Measurements from ENCODE around the gene CACNG5.

CACNG5 gene

GRCh38 chr17:66904760-66905624 is 70.1 kb downstream of the CACNG5 start:
- DNase-seq (ENCODE audit: low read depth in 2 of 2) = no peak

DNA sequence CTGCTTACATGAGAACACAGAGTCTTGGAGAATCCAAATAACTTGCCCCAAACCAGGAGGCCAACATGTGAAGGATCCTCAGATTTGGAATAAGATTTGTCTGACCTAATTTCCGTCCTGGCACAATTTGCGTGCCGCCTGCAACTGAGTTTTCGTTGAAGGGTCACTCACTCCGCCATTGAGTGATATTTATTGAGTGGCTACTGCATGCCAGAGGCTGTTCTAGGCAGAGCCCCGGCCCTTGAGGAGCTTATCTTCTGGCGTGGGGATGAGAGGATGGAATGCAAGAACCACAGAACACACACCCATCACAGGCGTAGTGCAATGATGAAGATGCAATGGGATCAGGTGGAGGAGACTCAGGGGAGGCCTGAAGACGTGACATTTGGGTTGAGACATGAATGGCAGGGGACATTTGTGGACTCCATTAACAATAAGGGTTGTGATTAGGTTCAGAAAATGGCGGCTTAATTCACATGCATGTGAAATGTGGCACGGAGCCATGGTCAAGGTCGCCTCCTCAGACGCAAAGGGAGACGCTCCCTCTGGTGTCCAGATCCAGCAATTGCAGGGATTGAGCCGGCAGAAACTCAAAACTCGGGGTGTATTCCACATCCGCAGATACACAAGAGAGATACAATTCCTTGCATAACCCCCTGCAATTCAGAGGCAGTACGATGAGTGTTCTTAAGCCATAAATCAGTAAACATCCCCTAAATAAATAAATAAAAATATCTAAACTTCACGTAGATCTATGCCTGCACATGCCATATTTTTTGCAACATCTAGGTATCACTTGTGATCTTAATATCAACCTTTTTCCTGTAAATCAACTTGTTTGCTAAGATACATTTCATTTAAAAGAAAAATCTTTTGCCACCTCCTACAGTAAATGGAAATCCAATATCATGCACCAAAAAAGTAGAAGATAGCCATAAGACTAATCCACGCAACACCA is 71.7 kb downstream of the CACNG5 start:
- DNase-seq (ENCODE audit: low read depth in 2 of 2) = peak; percentile 56 to 66

GRCh38 chr17:66909804-66910373 is 75.0 kb downstream of the CACNG5 start:
- DNase-seq (ENCODE audit: low read depth in 2 of 2) = no peak

- no peak for DNase-seq (ENCODE audit: low read depth in 2 of 2)
Measured at GRCh38 chr17:66910651-66911285, 75.9 kb downstream of the CACNG5 start.

DNA sequence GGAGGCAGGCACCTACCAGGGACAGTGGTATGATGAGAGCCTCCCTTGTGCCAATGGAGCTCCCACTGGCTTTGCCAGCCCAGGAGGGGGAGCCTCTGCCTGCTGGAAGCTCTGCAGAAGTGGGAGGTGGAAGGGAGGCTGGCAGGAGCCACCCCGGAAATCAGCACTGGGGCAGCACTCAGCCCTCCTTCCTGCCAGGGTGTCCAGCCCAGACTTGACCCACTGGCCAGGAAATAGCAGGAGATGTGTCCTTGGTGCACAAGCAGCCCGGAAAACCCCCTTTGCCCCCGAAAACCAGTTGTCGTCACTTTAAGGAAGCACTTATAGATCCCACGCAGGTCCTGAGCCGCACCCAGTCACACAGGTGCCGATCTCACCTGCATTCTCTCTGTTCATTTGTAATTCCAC is 80.3 kb downstream of the CACNG5 start:
- no peak for DNase-seq (ENCODE audit: low read depth in 2 of 2)

DNA sequence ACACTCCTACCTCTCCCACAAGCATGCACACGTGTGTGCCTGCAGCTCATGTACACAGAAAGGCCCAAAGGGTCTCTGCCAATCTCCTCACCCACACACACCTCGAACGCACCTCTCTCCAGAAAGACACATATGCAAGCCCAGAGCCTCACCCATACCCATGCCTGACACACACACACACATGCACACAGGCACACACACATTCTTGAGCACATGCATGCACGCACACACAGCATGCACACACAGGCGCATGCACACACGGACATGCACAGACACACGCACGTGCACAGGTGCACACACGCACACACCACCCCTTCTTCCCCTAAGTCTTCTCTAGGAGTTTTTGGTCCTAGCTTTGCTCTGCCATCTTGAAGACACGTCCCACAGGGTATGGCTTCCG is 80.9 kb downstream of the CACNG5 start:
- DNase-seq (ENCODE audit: low read depth in 2 of 2) = no peak

DNA sequence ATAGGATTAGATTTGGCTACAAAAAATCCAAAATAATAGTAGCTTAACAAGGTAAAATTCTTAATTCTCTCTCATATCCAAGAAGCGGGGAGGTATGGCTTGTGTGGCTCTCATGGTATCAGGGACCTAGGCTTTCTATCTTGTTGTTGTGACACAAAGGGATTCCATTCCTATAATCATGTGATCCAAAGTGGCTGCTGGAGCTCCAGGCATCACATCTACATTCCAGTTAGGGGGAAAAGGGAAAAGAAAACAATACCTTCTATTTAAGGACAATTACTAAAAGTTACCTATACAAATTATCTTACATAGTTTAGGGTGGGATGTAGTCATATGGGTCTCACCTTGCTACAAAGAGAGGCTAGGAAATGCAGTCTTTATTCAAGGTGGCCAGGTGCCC is 82.0 kb downstream of the CACNG5 start:
- no peak for DNase-seq (ENCODE audit: low read depth in 2 of 2)

- DNase-seq (ENCODE audit: low read depth in 2 of 2) = no peak
Measured at GRCh38 chr17:66918896-66919295, 84.0 kb downstream of the CACNG5 start.

DNA sequence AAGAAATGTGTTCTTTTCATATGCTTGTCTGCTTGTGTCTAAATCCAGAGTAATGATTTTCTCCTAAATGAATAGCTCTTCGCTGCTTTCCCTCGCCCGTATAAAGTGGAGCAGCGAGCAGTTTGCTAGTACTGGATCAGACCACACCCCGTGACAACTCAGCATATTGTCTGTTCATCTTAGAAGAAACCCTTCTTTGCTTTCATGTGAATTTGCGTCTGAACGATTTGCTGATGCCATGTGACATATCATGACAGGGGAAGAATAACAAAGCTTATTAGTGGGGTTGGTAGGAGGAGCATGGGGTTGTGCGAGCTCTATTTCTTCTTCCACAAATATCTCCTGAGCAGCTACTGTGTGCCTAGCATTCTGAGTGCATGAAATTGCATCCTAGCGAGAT is 85.5 kb downstream of the CACNG5 start:
- no peak for DNase-seq (ENCODE audit: low read depth in 2 of 2)

DNA sequence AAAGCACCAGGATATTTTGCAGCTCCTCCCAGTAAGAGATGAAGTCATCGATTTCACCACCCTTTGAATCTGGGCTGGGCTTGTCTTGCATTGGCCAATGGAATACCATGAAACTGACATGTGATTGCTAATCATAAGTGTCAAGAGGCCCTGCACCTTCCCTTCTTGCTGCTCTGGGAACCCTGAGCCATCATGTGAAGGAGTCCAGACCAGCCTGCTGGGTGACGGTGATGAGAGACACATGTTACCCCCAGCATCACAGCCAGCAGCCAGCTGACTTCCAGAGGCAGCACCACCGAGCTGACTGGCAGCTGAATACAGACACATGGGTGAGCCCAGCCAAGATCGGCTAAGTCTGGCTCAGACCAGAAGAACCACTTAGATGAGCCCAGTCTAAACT is 86.0 kb downstream of the CACNG5 start:
- DNase-seq (ENCODE audit: low read depth in 2 of 2) = no peak

- DNase-seq (ENCODE audit: low read depth in 2 of 2) = no peak
Measured at GRCh38 chr17:66923886-66924285, 89.0 kb downstream of the CACNG5 start.

GRCh38 chr17:66925811-66926500 is 91.0 kb downstream of the CACNG5 start:
- no peak for DNase-seq (ENCODE audit: low read depth in 2 of 2)

DNA sequence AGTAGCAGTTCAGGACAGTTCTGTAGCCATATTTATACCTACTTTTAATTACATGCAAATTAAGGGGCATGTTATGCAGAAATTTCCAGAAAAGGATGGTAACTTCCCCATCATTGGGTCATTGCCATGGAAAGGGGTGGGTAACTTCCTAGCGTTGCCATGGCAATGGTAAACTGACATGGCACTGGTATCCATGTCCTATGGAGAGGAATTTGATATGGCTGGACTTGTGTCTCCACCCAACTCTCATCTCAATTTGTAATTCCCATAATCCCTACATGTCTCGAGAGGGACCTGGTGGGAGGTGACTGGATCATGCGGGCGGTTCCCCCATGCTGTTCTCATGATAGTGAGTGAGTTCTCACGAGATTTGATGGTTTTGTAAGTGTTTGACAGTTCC is 94.0 kb downstream of the CACNG5 start:
- no peak for DNase-seq (ENCODE audit: low read depth in 2 of 2)

- DNase-seq (ENCODE audit: low read depth in 2 of 2) = no peak
Measured at GRCh38 chr17:66929591-66929990, 94.7 kb downstream of the CACNG5 start.

DNA sequence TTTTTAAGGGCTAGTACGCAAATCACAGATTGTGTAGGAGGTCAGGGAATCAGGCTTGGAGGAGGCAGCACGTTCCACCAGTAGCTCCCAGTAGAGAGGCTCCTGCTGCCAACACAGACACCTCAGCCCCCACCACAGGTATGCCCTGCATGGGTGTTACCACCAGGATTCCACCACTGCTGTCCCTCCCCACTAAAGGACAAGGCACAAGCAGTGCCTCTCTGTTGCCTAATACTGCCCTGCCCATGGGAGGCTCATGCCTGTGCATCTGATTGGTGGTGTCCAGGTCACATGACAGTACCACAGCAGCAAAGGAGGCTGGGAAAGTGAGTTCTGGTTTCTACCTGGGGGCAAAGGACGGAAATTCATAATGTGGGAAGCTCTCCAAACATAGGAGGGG is 96.0 kb downstream of the CACNG5 start:
- DNase-seq (ENCODE audit: low read depth in 2 of 2) = no peak

- DNase-seq (ENCODE audit: low read depth in 2 of 2) = no peak
Measured at GRCh38 chr17:66932311-66932710, 97.4 kb downstream of the CACNG5 start.

DNA sequence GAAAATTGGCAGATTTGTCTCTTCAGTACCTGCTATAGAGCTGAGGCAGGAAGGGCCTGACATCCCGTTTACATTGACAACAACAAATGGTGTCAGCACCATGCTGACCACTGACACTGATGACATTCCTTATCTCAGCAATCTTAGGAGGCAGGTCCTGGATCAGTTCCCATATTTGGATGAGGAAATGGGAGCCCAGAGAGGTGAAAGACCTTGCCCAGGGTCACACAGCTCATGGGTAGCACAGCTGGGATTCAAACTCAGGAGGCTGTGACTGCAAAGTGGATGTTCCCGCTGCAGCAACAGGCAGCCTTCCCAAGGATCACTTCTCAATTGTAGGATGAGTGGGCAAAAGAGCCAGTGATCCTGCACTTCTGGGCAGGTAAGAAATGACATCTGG is 99.1 kb downstream of the CACNG5 start:
- no peak for DNase-seq (ENCODE audit: low read depth in 2 of 2)
